Liver (tissue), 9 donors: ENCODE data around the gene P3H2. TPM values are rescaled to one million over a fixed set of nuclear protein-coding genes. Genes with fewer than 3 reads are reported as not detected.

Source experiments
- DNase-seq: peaks from one replicate; pipeline ENCODE4 v3.0.0-alpha.2; 2017; ENCODE audit warnings: low spot score
- H3K27ac ChIP-seq, 2 donors: one replicate each; pipeline ENCODE4 v1.7.0; 2013; ENCODE audit warnings: inconsistent platforms in 2 of 2, low read length in 2 of 2, control low read depth in 1 of 2, low read depth in 1 of 2, mild to moderate bottlenecking in 1 of 2
- H3K27me3 ChIP-seq, 4 donors: one replicate each; pipeline versions ENCODE4 v1.6.1 to v1.7.0; 2013; ENCODE audit warnings: low read length in 3 of 4, inconsistent platforms in 1 of 4, mild to moderate bottlenecking in 1 of 4, moderate library complexity in 1 of 4; ENCODE audit not compliant: control insufficient read depth in 4 of 4, insufficient read depth in 4 of 4
- H3K36me3 ChIP-seq, 4 donors: one replicate each; pipeline versions ENCODE4 v1.6.1 to v1.7.0; 2013; ENCODE audit warnings: low read length in 3 of 4, mild to moderate bottlenecking in 3 of 4, low read depth in 1 of 4, moderate library complexity in 1 of 4; ENCODE audit not compliant: control insufficient read depth in 4 of 4, insufficient read depth in 3 of 4
- H3K4me1 ChIP-seq, 4 donors: one replicate each; pipeline versions ENCODE4 v1.6.1 to v1.7.0; 2013; ENCODE audit warnings: low read length in 3 of 4, mild to moderate bottlenecking in 3 of 4, moderate library complexity in 1 of 4; ENCODE audit not compliant: control insufficient read depth in 4 of 4, insufficient read depth in 4 of 4
- H3K4me3 ChIP-seq, 3 donors: one replicate each; pipeline versions ENCODE4 v1.6.1 to v1.7.0; 2013; ENCODE audit warnings: low read length in 3 of 3, control low read depth in 1 of 3, low read depth in 1 of 3, mild to moderate bottlenecking in 1 of 3
- H3K9ac ChIP-seq, 2 donors: one replicate each; pipeline ENCODE4 v1.7.0; 2013; ENCODE audit warnings: low read length in 2 of 2, mild to moderate bottlenecking in 2 of 2, moderate library complexity in 2 of 2, control low read depth in 1 of 2, low read depth in 1 of 2
- H3K9me3 ChIP-seq, 4 donors: one replicate each; pipeline versions ENCODE4 v1.6.1 to v1.7.0; 2013; ENCODE audit warnings: low read length in 3 of 4; ENCODE audit not compliant: control insufficient read depth in 4 of 4
- CTCF ChIP-seq: fragments of 150-350 bp; IDR thresholded peaks from 2 replicates; pipeline ENCODE4 v1.5.1; 2017; ENCODE audit warnings: improper control_type of control experiment, low read depth, low read length; ENCODE audit not compliant: missing input control
- EGR1 ChIP-seq, 2 donors: IDR thresholded peaks; 2 replicates each; pipeline ENCODE4 v1.6.1; 2016 to 2018; ENCODE audit warnings: antibody characterized with exemption in 2 of 2, low read depth in 2 of 2
- FOXA1 ChIP-seq: IDR thresholded peaks from 2 replicates; pipeline ENCODE4 v1.6.1; 2016; ENCODE audit warnings: antibody characterized with exemption
- GABPA ChIP-seq, 2 donors: IDR thresholded peaks in 1 of 2; conservative IDR thresholded peaks in 1 of 2; 2 replicates each; pipeline ENCODE4 v1.6.1; 2016; ENCODE audit warnings: antibody characterized with exemption in 2 of 2, mild to moderate bottlenecking in 1 of 2, moderate library complexity in 1 of 2
- HNF4A ChIP-seq, 2 donors: conservative IDR thresholded peaks; 2 replicates each; pipeline ENCODE4 v1.6.1; 2016; ENCODE audit warnings: antibody characterized with exemption in 2 of 2, mild to moderate bottlenecking in 2 of 2
- HNF4G ChIP-seq: IDR thresholded peaks from 2 replicates; pipeline ENCODE4 v1.6.1; 2016; ENCODE audit warnings: antibody characterized with exemption
- JUND ChIP-seq, 2 donors: IDR thresholded peaks; 2 replicates each; pipeline ENCODE4 v1.6.1; 2016; ENCODE audit warnings: antibody characterized with exemption in 2 of 2
- RAD21 ChIP-seq, 2 donors: IDR thresholded peaks; 2 replicates each; pipeline ENCODE4 v1.6.1; 2016; ENCODE audit warnings: antibody characterized with exemption in 2 of 2, mild to moderate bottlenecking in 2 of 2
- REST ChIP-seq: IDR thresholded peaks from 2 replicates; pipeline ENCODE4 v1.6.1; 2016; ENCODE audit warnings: antibody characterized with exemption, mild to moderate bottlenecking
- RXRA ChIP-seq, 2 donors: IDR thresholded peaks; 2 replicates each; pipeline ENCODE4 v1.6.1; 2017 to 2018; ENCODE audit warnings: antibody characterized with exemption in 2 of 2, mild to moderate bottlenecking in 1 of 2
- SP1 ChIP-seq: IDR thresholded peaks from 2 replicates; pipeline ENCODE4 v1.6.1; 2018; ENCODE audit warnings: antibody characterized with exemption, mild to moderate bottlenecking
- TAF1 ChIP-seq: conservative IDR thresholded peaks from 2 replicates; pipeline ENCODE4 v1.6.1; 2016; ENCODE audit warnings: antibody characterized with exemption, mild to moderate bottlenecking
- YY1 ChIP-seq: IDR thresholded peaks from 2 replicates; pipeline ENCODE4 v1.6.1; 2016; ENCODE audit warnings: antibody characterized with exemption, mild to moderate bottlenecking
- ZBTB33 ChIP-seq: IDR thresholded peaks from 2 replicates; pipeline ENCODE4 v1.6.1; 2016; ENCODE audit warnings: antibody characterized with exemption
- WGBS: extraction: QIAGEN DNeasy Blood & Tissue Kit; methylation state at CpG from one replicate; pipeline ENCODE4 v1.1.7; 2013; 5-methylcytosine and 5-hydroxymethylcytosine counted together
- polyA plus RNA-seq, 2 donors: library from polyadenylated mRNA; stranded (reverse) in 1 of 2; unstranded in 1 of 2; fragments of 200-250 nt in 1 of 2; fragments of >200 nt in 1 of 2; fragmentation: Nextera tagmentation in 1 of 2; extraction: Ambion mirVana in 1 of 2; gene quantifications; one replicate each; pipeline versions ENCODE4 v1.2.1 to v1.2.3, GENCODE V29; 2013 to 2015
- total RNA-seq, 2 donors: library from RNA; depleted of rRNA; stranded (reverse); fragments of >200 nt; gene quantifications; one replicate each; pipeline ENCODE4 v1.2.3, GENCODE V29; 2014
- TF ChIP-seq, protein P1 (sequence below): IDR thresholded peaks from 2 replicates; pipeline ENCODE4 v1.6.1; 2016; ENCODE audit warnings: antibody characterized with exemption
- donor health status: healthy.
- donor health status: healthy.
- donor health status: healthy.
- donor health status: healthy.
- donor health status: healthy.

The P3H2 gene
- total and polyA plus RNA-seq, 4 donors: 1.9 to 6.9 (median 4.1) TPM

GRCh38 chr3:189948724-189949045 is 172.0 kb downstream of the P3H2 start:
- no peaks in the 10 kb centered on the region for H3K9me3 ChIP-seq
- no peak overlapping the region for H3K9ac ChIP-seq
- DNase-seq: no peak
- H3K27me3 ChIP-seq: peaks cover 0 to 2% (median 0%) of the 10 kb centered on the region in 4 donors
- no peak overlapping the region for H3K27ac ChIP-seq
- H3K36me3 ChIP-seq: no peaks in the 10 kb centered on the region
- peaks cover 0 to 7% (median 4%) of the 10 kb centered on the region in 4 donors for H3K4me1 ChIP-seq
- H3K4me3 ChIP-seq: no peak overlapping the region
- TF ChIP-seq, protein P1, sequence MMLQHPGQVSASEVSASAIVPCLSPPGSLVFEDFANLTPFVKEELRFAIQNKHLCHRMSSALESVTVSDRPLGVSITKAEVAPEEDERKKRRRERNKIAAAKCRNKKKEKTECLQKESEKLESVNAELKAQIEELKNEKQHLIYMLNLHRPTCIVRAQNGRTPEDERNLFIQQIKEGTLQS: no peak
- no peak for TF ChIP-seq EGR1 (IDR thresholded peaks at IDR 0.05; ENCODE audit: low read depth in 2 of 2)
- TF ChIP-seq HNF4G: no peak
- TF ChIP-seq JUND (IDR thresholded peaks at IDR 0.05): no peak
- no peak for TF ChIP-seq GABPA (IDR thresholded peaks at IDR 0.05 in 1 of 2, conservative IDR thresholded peaks at IDR 0.05 in 1 of 2)
- TF ChIP-seq RAD21 (IDR thresholded peaks at IDR 0.05): no peak
- no peak for TF ChIP-seq REST

GRCh38 chr3:189947948-189948723 is 172.6 kb downstream of the P3H2 start:
- Histone ChIP-seq H3K4me1 (peaks cover 0 to 7% (median 4%) of the 10 kb centered on the region in 4 donors), H3K27me3 (peaks cover 0 to 2% (median 0%) of the 10 kb centered on the region in 4 donors), H3K36me3 (no peaks in the 10 kb centered on the region), H3K4me3 (no peak overlapping the region), H3K9ac (no peak overlapping the region), H3K9me3 (no peaks in the 10 kb centered on the region), H3K27ac (no peak overlapping the region)
- no peak for DNase-seq
- 36% methylated on average over 6 of the region's 6 CpGs for WGBS
- TF ChIP-seq RXRA (IDR thresholded peaks at IDR 0.05) (no peak), TAF1 (no peak), ZBTB33 (no peak), RAD21 (IDR thresholded peaks at IDR 0.05) (peak; percentile 82 to 86), FOXA1 (no peak), HNF4A (conservative IDR thresholded peaks at IDR 0.05) (no peak), REST (no peak), SP1 (no peak), YY1 (no peak), CTCF (peak; percentile 43), GABPA (IDR thresholded peaks at IDR 0.05 in 1 of 2, conservative IDR thresholded peaks at IDR 0.05 in 1 of 2) (no peak)
- TF ChIP-seq, protein P1: no peak
